Measurements from ENCODE around the gene MICU1.
"Not testable (repeated sequence)": the region's sequence is repeated elsewhere in the genome, so short reads cannot be mapped to it uniquely, and the experiment has no call there.

The MICU1 gene

GRCh38 chr10:72503694-72504438 lies 122.0 kb downstream of the MICU1 start:
- no peak for DNase-seq (ENCODE audit: low spot score)

GRCh38 chr10:72503241-72503640 lies 122.6 kb downstream of the MICU1 start:
- DNase-seq (ENCODE audit: low spot score) = no peak

- DNase-seq (ENCODE audit: low spot score) = no peak
Measured at GRCh38 chr10:72502581-72502980, 123.3 kb downstream of the MICU1 start.

GRCh38 chr10:72499701-72500100 lies 126.2 kb downstream of the MICU1 start:
- no peak for DNase-seq (ENCODE audit: low spot score)

- no peak for DNase-seq (ENCODE audit: low spot score)
Measured at GRCh38 chr10:72490951-72491350, 134.9 kb downstream of the MICU1 start.

- DNase-seq (ENCODE audit: low spot score) = peak; percentile 26
Measured at GRCh38 chr10:72487521-72487920, 138.4 kb downstream of the MICU1 start.

GRCh38 chr10:72487116-72487515 lies 138.8 kb downstream of the MICU1 start:
- DNase-seq (ENCODE audit: low spot score) = no peak

- no peak for DNase-seq (ENCODE audit: low spot score)
Measured at GRCh38 chr10:72485701-72486100, 140.2 kb downstream of the MICU1 start.

GRCh38 chr10:72484521-72484920 lies 141.4 kb downstream of the MICU1 start:
- DNase-seq (ENCODE audit: low spot score) = no peak

- no peak for DNase-seq (ENCODE audit: low spot score)
Measured at GRCh38 chr10:72483471-72483870, 142.4 kb downstream of the MICU1 start.

- DNase-seq (ENCODE audit: low spot score) = no peak
Measured at GRCh38 chr10:72480861-72481260, 145.0 kb downstream of the MICU1 start.

- DNase-seq (ENCODE audit: low spot score) = no peak
Measured at GRCh38 chr10:72477463-72477862, 148.4 kb downstream of the MICU1 start.

- no peak for DNase-seq (ENCODE audit: low spot score)
Measured at GRCh38 chr10:72472306-72472705, 153.6 kb downstream of the MICU1 start.

GRCh38 chr10:72470666-72471065 lies 155.2 kb downstream of the MICU1 start:
- DNase-seq (ENCODE audit: low spot score) = no peak

GRCh38 chr10:72467064-72467463 lies 158.8 kb downstream of the MICU1 start:
- not testable (repeated sequence) for DNase-seq (ENCODE audit: low spot score)

GRCh38 chr10:72466018-72466417 lies 159.9 kb downstream of the MICU1 start:
- DNase-seq (ENCODE audit: low spot score) = peak; percentile 71

GRCh38 chr10:72464438-72464837 lies 161.4 kb downstream of the MICU1 start:
- no peak for DNase-seq (ENCODE audit: low spot score)

- no peak for DNase-seq (ENCODE audit: low spot score)
Measured at GRCh38 chr10:72462261-72462660, 163.6 kb downstream of the MICU1 start.

- DNase-seq (ENCODE audit: low spot score) = no peak
Measured at GRCh38 chr10:72461085-72461484, 164.8 kb downstream of the MICU1 start.

GRCh38 chr10:72460284-72460876 lies 165.5 kb downstream of the MICU1 start:
- DNase-seq (ENCODE audit: low spot score) = no peak

GRCh38 chr10:72459301-72459700 lies 166.6 kb downstream of the MICU1 start:
- DNase-seq (ENCODE audit: low spot score) = no peak

GRCh38 chr10:72455889-72456595 lies 169.8 kb downstream of the MICU1 start:
- no peak for DNase-seq (ENCODE audit: low spot score)

GRCh38 chr10:72449941-72450441 lies 175.9 kb downstream of the MICU1 start:
- no peak for DNase-seq (ENCODE audit: low spot score)
